HG03571 (cell line): ENCODE measurements around the gene CRMP1.
"Not testable (repeated sequence)": the region's sequence is repeated elsewhere in the genome, so short reads cannot be mapped to it uniquely, and the experiment has no call there.

ENCODE experiments used
- ATAC-seq: cut with Tn5 transposase; IDR thresholded peaks from one replicate; pipeline ENCODE4 v1.9.1; 2021; ENCODE audit not compliant: unreplicated experiment

CRMP1 gene

DNA sequence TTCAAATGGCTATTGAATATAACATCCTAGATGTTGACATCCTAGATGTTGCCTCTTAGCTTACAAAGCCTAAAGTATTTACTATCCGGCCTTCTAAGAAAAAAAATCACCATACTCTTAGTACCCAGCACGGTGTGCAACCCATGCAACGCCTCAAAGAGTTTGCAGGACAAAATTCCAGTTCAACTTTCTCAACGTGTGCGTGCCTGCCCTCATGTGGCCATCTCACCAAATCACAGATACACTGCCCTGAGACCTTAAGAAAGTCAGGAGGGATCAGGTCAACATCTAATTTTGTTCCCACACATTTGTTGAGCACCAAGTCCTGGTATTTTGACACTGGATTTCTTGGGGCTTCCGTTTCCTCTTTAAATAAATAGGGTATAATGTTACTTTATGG is 68.3 kb downstream of the CRMP1 start:
- ATAC-seq: no peak

DNA sequence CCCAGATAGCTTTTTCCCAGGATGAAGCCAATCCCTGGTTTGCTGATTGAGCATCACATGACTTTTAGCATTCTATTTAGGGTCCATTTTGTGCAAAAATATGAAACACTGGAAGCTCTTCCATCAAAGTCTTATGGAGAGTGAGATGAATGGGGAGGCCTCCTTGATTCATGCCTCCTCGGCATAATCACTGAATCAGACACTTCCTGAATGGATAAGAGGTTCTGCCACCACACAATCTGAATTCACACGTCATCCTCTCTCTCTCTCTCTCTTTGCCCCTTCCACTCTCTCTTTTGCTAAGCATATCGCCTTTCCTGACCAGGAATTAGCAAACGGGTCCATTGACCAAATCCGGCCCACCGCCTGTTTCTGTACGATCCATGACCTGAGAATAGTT is 68.7 kb downstream of the CRMP1 start:
- ATAC-seq: no peak

DNA sequence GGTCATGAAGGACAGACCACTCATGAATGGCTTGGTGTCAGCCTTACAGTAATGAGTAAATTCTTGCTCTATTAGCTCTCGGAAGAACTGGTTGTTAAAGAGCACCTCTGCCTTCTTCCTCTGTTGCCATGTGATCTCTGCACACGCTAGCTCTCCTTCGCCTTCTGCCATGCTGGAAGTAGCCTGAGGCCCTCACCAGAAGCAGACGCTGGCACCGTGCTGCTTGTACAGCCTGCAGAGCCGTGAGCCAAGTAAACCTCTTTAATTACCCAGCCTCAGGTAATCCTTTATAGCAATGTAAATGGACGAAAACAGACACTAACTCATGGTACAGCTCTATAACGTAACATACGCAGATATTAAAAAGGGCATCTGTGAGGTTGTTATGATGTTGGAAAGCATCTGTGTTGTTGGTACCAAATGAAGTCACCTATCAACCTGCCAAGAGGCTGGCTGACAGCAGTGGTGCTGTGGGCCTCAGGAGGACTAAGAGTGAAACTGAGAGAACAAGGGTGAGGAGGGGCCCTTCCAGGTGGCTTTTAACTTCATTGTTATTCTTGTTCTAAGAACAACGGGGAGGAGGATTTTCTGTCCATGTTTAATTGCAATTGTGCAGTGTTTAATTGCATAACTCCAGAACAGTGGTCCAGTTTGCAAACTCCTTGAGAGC is 69.2 kb downstream of the CRMP1 start:
- ATAC-seq: no peak

DNA sequence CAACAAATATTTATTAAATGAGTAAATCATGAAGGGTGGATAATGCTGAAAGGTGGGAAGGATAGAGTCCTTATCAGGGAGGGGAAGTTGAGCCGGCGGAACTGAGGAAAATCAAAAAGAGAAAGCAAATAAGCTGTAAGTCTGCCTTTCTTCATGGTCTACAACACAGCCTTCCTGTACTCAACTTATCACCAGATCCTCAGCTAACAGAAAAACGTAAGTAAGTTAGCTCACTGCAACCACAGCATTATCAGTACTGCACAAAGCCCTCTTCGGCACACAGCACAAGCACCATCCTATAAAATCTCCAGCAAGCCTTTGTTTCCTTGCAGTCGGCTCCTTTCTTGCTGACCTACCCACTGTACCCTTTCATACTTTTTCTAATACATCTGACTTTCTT is 70.3 kb downstream of the CRMP1 start:
- no peak for ATAC-seq

DNA sequence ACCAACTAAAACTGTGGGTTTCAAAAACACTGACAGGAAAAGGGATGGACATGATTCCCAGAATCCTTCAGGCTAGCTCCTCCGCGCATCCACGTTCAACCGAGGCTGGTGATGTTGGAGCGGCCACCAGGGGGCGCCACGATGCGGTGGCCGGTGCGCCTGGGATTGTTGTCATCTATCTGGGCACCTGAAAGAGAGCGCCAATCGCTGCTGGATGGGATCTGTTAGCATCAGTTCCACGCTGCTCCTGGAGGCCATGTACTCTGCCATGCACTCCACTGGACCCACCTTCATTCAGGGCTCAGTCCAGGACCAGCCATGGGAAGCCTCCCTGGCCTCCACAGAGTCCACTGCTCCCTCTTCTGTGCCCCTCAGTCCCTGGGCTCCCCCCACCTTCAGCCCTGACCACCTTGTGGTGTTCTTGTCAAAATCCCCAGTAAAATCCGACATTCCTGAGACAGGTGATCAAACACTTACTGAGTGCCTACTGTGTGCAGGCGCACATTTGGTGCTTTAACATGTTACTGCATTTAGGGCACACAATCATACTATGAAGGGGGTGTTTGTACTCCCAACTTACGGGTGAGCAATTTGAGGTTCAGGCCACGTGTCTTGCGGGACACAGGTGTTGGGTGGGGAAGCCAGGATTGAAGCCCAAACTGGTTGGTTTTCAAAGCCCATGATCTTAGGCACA is 71.1 kb downstream of the CRMP1 start:
- ATAC-seq: no peak

DNA sequence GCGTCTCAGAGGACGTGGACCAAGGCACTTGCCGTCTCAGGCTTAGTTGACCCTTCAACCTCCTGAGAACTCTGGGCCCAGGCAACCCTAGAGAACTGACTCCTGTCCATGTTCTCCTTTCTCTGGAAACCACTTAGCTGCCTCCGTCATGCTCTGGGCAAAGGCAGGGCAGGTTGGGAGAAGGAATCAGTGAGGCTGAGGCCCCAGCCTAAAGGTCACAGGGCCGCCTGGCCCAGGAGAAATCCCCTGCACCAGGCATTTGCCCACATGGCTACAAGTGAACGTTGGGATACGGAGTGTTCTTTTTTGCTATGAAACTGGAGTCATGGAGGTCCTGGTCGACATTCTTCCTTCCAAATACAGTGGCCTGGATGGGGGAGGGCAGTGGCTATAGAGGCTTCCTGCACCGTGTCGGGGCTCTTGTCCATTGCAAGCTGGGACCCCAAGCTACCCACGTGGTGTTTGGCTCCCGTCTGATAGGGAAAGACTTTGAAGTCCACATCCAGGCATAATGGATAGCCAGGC is 76.0 kb downstream of the CRMP1 start:
- no peak for ATAC-seq

DNA sequence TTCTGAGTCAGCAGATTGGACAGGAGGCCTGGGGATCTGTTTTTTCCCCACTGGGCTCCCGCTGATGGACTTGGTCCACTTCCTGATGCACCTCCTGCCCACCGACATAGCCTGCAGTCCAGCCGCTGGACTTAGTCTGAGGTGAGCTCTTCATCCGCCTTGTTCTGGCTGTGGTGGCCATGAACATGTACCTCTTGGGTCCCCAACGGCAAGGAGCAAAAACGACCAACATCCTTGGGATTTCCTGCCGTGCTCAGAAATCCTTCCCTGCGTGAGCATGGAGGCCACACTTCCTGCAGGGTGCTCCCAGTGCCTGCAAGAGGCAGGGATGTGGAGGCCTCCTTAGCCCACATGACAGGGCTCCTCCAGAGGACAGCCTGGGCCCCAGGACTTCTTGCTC is 76.8 kb downstream of the CRMP1 start:
- ATAC-seq: no peak

DNA sequence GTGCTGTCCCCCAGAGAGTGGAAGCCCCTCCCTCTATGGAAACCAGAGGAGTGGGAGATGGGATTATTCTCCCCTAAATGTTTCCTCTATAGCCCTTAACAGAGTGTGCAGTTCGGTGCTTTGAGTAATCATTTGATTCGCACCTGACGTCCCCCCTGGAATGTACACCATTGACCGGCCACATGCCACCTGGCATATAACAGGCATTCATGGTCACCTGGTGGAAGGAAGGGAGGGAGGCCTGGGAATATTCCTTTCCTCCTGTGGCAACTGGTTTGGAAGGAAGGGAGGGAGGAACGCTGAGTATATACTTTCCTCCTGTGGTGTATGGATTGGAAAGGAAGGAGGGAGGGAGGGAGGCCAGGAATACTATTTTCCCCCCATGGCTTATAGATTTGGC is 77.2 kb downstream of the CRMP1 start:
- ATAC-seq: no peak

DNA sequence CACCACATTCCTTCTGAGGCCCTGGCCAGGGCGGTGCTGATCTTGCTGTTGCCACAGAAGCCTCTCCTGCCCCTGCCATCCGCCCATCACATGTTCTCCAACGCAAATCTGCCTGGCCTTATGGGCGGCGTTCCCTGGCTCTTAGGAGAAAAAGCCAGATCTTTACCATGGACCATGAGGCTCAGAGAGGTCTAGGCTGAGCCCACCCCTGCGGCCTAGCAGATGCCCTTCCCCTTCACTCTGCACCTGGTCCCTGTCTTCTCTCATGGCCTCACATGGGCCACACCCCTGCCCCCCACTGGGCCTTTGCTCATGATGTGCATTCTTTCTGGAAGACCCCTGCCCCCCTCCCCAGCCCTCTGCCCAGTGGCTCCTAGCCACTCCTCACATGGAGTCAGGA is 78.5 kb downstream of the CRMP1 start:
- ATAC-seq: no peak

DNA sequence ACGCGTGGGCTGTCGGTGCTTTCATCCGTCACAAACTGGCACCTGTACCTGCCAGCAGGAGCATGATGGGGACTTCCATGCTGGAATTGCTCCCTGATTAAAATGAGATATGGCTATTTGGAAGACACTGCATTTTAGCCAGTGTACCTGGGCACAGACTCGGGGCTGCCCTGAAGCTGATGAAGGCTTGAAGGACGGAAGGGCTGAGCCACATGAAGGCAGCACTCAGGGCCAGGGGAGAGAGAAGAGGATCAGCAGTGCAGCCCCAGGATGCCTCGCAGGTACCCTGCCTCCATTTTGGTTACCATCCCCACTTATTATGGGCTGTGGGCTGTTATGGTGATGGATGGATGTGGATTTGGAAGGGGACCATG is 79.0 kb downstream of the CRMP1 start:
- no peak for ATAC-seq

DNA sequence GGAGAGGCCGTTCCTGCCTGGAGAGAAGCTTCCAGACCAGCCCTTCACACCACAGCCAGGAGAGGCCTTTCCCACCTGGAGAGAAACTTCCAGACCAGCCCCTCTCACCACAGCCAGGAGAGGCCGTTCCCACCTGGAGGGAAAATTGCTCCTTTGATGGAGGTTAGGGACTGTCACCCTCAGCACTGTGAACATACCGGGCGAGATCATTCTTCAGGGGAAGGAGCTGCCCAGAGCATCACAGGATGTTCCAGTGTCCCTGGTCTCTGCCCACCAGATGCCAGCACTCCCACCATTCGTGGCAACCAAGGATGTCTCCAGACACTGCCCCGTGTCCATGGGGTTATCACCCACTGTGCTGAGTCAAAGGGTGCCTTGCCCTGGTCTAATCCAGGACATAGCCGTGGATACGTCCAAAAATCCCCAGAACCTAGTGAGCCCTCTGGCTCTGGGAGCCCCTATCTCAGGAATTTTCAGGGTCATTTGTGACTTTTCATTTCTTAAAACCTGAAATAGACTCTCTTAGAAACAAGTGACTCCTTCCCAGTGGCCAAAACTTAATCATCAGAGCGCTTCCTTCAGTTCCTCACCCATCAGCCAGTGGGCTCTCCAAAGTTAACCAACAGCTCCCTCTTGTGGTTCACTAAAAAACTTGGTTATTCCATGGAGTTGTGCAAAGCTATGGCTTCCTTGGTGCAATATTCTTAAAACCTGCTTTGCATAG is 80.2 kb downstream of the CRMP1 start:
- no peak for ATAC-seq

DNA sequence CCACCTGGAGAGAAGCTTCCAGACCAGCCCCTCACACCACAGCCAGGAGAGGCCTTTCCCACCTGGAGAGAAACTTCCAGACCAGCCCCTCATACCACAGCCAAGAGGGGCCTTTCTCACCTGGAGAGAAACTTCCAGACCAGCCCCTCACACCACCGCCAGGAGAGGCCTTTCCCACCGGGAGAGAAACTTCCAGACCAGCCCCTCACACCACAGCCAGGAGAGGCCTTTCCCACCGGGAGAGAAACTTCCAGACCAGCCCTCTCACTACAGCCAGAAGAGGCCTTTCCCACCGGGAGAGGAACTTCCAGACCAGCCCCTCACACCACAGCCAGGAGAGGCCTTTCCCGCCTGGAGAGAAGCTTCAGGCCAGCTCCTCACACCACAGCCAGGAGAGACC is 80.8 kb downstream of the CRMP1 start:
- ATAC-seq: not testable (repeated sequence)

DNA sequence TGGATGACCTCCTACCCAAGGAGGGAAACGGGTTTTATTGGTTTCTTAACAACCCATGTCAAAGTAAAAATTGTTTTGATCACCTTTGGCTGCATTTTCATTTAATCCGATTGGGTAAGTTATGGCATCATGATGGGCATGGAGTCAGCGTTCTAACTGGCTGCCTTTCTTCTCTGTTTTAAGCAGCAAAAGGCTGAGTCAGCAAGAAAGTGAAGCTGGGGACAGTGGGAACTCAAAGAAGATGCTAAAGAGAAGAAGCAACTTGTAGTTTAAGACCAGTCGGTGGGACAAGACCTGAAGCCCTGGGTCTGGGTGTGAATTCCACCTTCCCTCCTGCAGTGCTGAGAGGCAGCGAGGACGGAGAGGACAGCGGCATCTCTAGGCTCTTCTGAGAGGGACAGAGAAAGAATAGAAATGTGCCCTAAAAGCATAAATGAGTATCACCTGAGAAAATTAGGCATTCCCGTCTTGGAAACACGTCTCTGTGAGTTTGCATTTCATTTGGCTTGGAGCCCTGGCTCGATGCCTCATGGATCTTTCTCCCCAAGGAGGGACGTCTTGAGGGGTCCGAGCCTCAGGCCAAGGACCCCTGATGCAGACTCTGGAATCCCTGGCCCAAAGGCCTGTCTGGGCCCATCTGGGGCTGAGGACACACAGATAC is 82.0 kb downstream of the CRMP1 start:
- no peak for ATAC-seq

DNA sequence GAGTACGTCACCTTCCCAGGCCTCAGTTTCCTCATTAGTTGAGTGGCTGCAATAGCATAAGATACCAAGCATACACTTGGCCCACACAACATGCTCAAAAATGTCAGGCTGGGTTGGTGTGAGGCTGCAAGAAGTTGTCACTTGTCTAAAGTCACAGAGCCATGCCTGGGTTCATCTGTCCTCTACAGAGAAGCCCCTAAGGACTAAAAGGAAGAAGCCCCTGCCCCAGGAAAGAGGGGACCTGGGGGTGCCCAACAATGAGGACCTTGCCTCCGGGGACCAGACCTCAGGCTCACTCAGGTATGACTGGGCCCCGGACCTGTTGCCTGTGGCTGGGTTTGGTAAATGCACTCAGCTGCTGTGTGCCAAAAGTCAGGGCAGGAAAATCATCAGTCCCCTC is 82.7 kb downstream of the CRMP1 start:
- no peak for ATAC-seq

DNA sequence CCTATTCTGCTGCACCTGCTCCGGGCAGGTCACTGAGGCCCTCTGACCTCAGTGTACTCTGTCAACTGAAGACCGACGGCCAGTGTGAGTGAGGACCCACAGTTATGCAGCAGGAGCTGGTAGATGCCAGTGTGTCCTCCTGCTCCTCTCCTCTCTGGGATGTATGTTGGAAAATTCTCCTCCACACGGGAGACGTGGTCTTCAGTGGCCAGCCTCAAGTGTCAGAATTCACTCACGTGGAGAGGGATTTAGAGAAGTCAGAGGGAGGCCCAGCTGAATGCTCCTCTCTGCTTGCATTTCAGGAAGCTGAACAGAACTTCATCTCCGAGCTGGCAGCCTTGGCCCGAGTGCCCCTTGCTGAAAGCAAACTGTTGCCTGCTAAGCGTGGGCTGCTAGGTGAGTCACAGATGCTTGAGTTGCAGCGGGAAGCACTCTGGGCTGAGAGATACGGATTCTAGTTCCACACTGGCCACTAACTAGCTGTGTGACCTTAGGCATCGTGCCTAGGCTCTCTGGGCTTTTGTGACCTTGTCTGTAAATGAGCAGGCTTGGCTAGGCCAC is 83.6 kb downstream of the CRMP1 start:
- no peak for ATAC-seq

DNA sequence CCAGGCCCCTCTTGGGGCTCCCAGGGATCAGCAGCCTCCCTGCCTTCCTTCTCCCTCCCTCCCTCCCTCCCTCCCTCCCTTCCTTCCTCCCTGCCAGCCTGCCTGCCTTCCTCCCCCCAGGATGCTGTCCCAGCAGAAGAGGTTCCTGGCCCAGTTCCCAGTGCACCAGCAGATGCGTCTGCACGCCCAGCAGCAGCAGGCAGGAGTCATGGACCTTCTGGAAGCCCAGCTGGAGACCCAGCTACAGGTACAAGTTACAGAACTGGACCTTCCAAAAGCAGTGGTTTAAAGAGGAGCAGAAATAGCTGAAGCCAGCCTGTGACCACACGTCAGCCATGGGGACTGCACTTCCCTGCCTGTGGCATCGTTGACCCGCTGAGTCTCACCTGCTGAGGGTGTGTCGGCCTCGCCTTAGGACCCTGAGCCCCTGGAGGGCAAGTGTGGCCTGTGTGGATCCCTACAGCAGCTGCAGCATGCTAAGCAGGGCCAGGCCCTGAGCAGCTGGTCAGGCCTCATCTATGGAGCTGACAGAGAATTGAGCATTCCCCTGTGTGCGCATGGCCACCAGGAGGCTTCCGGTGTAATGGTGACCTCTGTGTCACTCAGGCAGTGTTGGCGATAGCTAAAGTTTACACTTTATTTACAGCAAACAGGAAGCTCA is 84.7 kb downstream of the CRMP1 start:
- ATAC-seq: no peak

DNA sequence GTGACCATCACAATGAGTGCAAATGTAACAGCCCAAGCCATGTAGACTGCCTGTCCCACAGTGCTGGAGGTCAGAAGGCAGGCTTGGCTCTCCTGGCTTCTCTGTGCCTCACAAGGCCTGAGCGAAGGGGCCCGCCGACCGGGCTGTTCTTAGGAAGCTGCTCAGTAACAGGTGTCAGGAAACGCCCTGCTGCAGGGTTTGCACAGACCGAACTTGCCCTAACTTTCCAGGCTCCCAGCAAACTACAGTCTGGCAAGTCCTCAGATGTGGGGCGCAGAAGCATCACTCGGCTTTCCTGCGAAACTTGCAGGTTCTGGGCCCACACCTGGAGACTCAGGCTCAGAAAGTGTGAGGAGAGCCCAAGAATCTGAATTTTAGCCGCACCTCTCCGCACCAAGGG is 87.6 kb downstream of the CRMP1 start:
- ATAC-seq: no peak

DNA sequence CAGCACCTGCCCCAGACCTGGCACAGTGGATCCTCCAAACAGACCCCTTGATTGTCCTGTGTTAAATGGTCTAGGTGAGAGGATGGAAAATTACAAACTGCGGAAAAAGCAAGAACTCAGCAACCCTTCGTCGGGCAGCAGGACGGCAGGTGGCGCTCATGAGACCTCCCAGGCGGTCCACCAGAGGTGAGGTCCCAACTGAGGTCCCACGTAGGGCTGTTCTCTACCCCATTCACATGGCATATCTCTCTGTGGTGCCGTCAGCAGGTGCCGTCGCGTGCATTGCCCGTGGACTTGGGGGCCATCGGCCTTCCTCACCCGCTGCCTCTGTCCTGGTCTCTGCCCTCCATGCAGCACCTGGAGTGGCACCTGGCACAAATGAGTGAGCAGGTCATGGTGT is 88.2 kb downstream of the CRMP1 start:
- ATAC-seq: no peak

DNA sequence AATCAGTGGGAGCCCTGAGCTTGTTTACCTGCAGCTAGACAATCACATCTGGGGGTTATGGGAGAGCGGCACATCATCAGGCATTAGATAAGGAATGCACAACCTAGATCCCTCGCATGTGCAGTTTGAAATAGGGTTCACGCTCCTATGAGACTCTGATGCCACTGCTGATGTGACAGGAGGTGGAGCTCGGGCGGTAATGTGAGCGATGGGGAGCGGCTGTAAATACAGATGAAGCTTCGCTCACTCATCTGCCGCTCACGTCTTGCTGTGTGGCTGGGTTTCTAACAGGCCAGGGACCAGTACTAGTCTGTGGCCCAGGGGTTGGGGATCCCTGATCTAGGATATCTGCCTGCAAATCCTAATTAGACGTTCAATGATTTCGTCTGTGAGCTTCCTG is 90.3 kb downstream of the CRMP1 start:
- no peak for ATAC-seq

DNA sequence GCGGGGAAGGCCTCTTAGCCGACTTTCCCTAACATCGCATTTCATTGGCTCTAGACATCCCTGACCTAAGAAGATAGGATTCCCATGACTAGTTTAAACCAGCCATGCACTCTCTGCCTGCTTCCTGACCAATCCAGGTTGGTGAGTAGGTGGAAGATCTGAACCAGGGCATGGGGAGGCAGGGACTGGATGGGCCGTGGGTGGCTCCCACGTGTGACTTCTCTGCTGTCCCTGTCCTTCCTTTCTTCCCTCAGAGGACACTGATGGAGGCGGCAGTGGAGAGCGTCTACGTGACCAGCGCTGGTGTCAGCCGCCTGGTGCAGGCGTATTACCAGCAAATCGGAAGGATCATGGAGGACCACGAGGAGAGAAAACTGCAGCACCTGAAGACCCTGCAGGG is 91.2 kb downstream of the CRMP1 start:
- ATAC-seq: no peak

DNA sequence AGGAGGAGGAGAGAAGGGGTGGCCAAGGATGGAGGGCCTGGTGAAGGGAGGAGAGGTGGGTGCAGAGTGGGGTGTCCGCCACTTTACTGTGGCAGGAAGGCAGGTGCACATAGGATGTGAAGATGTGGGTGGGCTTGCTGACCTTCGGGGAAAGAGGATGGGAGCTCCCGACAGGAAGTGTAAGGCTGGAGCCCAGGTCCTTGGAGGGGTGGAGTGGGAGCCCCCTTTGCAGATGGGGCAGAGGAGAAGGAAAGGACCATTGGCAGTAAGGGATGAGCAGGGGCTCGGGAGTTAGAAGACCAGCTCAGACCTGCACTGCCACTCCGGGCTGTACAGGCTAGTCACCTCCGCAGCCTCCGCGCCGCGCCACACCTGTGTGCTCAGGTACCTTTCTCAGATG is 92.4 kb downstream of the CRMP1 start:
- ATAC-seq: no peak
